ENCODE results near the gene CACNA2D3.

Gene CACNA2D3

GRCh38 chr3:54121414-54122323 lies 683 bp upstream of the CACNA2D3 start:
- peak; percentile 19 for DNase-seq
- peak overlapping the region; percentile 68 for H3K4me2 ChIP-seq (ENCODE audit: low read depth, low read length)
- H2AFZ ChIP-seq (ENCODE audit: low read length), result peak overlapping the region; percentile 38; the same call in 1 of the 2 replicates
- H3K9me2 ChIP-seq (replicated peaks; ENCODE audit: insufficient read depth, low read length), result no peaks in the 10 kb centered on the region
- no peaks in the 10 kb centered on the region for H3K27me3 ChIP-seq (replicated peaks; ENCODE audit: insufficient read depth, low read length)
- peak overlapping the region; percentile 47; the same call in 1 of the 2 replicates for H3K4me3 ChIP-seq (ENCODE audit: low read length)
- H3K9me3 ChIP-seq (replicated peaks; ENCODE audit: insufficient read depth, low read length), result no peaks in the 10 kb centered on the region
- no peak for TF ChIP-seq EZH2 (optimal IDR thresholded peaks at IDR 0.05; ENCODE audit: low read depth, low read length)
- no peak for TF ChIP-seq EZH2phosphoT487 (IDR thresholded peaks at IDR 0.05; ENCODE audit: low read length)
- no peak for TF ChIP-seq CTCF (IDR thresholded peaks at IDR 0.05; ENCODE audit: low read length)
- H3K4me1 ChIP-seq (ENCODE audit: low read length), result no peaks in the 10 kb centered on the region
- no peaks in the 10 kb centered on the region for H3K79me2 ChIP-seq (ENCODE audit: low read length)
- H3F3A ChIP-seq (ENCODE audit: insufficient read depth, low read length), result no peaks in the 10 kb centered on the region
- no peak overlapping the region for H3K9ac ChIP-seq (ENCODE audit: low read length)
- no peaks in the 10 kb centered on the region for H3K36me3 ChIP-seq (replicated peaks; ENCODE audit: insufficient read depth, low read length)
- H3K27ac ChIP-seq (ENCODE audit: low read length), result no peak overlapping the region
- no peaks in the 10 kb centered on the region for H4K20me1 ChIP-seq (ENCODE audit: insufficient read depth, low read length)

- Histone ChIP-seq H3K9me2 (replicated peaks; ENCODE audit: insufficient read depth, low read length) (no peaks in the 10 kb centered on the region), H4K20me1 (ENCODE audit: insufficient read depth, low read length) (no peaks in the 10 kb centered on the region), H3K27me3 (replicated peaks; ENCODE audit: insufficient read depth, low read length) (no peaks in the 10 kb centered on the region), H3K4me3 (ENCODE audit: low read length) (no peak overlapping the region), H3K27ac (ENCODE audit: low read length) (no peak overlapping the region), H3K79me2 (ENCODE audit: low read length) (no peaks in the 10 kb centered on the region), H3F3A (ENCODE audit: insufficient read depth, low read length) (no peaks in the 10 kb centered on the region), H3K4me2 (ENCODE audit: low read depth, low read length) (no peak overlapping the region), H3K4me1 (ENCODE audit: low read length) (no peaks in the 10 kb centered on the region), H3K36me3 (replicated peaks; ENCODE audit: insufficient read depth, low read length) (no peaks in the 10 kb centered on the region), H2AFZ (ENCODE audit: low read length) (no peak overlapping the region), H3K9ac (ENCODE audit: low read length) (no peak overlapping the region), H3K9me3 (replicated peaks; ENCODE audit: insufficient read depth, low read length) (no peaks in the 10 kb centered on the region)
- TF ChIP-seq EZH2phosphoT487 (IDR thresholded peaks at IDR 0.05; ENCODE audit: low read length), result no peak
- no peak for DNase-seq
These were observed 837 bp downstream of the CACNA2D3 start for GRCh38 chr3:54123003-54123775.

- no peak for TF ChIP-seq EZH2phosphoT487 (IDR thresholded peaks at IDR 0.05; ENCODE audit: low read length)
- TF ChIP-seq EZH2 (optimal IDR thresholded peaks at IDR 0.05; ENCODE audit: low read depth, low read length), result no peak
- TF ChIP-seq CTCF (IDR thresholded peaks at IDR 0.05; ENCODE audit: low read length), result no peak
- no peaks in the 10 kb centered on the region for H3K79me2 ChIP-seq (ENCODE audit: low read length)
- no peaks in the 10 kb centered on the region for H3K4me1 ChIP-seq (ENCODE audit: low read length)
- no peak for DNase-seq
- no peaks in the 10 kb centered on the region for H3K9me2 ChIP-seq (replicated peaks; ENCODE audit: insufficient read depth, low read length)
- no peak overlapping the region for H3K4me2 ChIP-seq (ENCODE audit: low read depth, low read length)
- no peaks in the 10 kb centered on the region for H3K36me3 ChIP-seq (replicated peaks; ENCODE audit: insufficient read depth, low read length)
- no peaks in the 10 kb centered on the region for H3K27me3 ChIP-seq (replicated peaks; ENCODE audit: insufficient read depth, low read length)
- H3K4me3 ChIP-seq (ENCODE audit: low read length), result no peak overlapping the region
- H3K9me3 ChIP-seq (replicated peaks; ENCODE audit: insufficient read depth, low read length), result no peaks in the 10 kb centered on the region
- no peak overlapping the region for H3K27ac ChIP-seq (ENCODE audit: low read length)
- no peak overlapping the region for H2AFZ ChIP-seq (ENCODE audit: low read length)
- no peak overlapping the region for H3K9ac ChIP-seq (ENCODE audit: low read length)
- H3F3A ChIP-seq (ENCODE audit: insufficient read depth, low read length), result no peaks in the 10 kb centered on the region
- no peaks in the 10 kb centered on the region for H4K20me1 ChIP-seq (ENCODE audit: insufficient read depth, low read length)
These were observed 1.4 kb downstream of the CACNA2D3 start for GRCh38 chr3:54123776-54124196.
